ENCODE data around the gene AGRN.

Gene AGRN

DNA sequence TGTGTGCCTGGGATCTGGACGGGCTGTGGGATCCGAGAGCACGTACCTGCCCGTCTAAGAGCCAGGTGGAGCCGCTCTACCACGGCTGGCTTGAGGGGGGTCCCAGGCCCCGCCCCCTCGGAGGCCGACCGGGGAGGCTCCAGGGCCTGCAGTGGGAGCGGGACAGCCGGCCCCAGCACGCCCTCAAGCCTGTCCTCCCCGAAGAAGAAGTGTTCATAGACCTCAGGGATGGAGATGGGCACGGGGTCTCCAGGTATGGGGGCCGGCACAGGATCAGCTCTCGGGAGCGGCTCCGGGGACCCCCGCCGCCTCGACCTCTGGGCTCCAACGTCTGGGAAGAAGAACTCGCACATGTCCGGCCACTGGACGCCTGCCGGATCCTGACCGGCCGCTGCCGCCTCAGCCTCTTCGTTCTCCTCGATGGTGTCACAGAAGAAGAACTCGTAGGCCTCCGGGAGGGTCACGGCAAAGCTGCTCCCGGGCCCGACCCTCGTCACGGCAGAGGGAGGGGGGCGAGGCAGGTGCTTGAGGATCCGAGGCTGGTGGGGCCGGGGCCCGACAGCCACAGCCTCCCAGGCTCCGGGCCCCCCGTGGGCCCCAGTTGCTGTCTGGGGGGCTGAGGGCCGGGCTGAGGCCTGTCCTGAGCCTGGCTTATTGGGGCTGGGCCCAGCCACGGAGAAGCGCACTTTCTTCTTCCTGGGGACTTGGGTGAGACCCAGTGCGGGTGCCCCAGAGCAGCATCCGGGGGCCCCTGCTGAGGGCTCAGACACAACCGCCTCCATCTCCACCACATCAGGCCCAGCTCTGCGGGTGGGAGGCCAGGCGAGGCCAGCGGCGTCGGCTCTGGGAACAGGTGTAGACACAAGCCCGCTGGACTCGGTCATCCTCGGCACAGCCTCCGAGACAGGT, 40.8 kb upstream of the AGRN start:
- DNase-seq (ENCODE audit: low read depth) = no peak
- no peak overlapping the region for H3K4me3 ChIP-seq (ENCODE audit: low read length)
- TF ChIP-seq, protein P1, sequence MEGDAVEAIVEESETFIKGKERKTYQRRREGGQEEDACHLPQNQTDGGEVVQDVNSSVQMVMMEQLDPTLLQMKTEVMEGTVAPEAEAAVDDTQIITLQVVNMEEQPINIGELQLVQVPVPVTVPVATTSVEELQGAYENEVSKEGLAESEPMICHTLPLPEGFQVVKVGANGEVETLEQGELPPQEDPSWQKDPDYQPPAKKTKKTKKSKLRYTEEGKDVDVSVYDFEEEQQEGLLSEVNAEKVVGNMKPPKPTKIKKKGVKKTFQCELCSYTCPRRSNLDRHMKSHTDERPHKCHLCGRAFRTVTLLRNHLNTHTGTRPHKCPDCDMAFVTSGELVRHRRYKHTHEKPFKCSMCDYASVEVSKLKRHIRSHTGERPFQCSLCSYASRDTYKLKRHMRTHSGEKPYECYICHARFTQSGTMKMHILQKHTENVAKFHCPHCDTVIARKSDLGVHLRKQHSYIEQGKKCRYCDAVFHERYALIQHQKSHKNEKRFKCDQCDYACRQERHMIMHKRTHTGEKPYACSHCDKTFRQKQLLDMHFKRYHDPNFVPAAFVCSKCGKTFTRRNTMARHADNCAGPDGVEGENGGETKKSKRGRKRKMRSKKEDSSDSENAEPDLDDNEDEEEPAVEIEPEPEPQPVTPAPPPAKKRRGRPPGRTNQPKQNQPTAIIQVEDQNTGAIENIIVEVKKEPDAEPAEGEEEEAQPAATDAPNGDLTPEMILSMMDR (conservative IDR thresholded peaks at IDR 0.05; ENCODE audit: low read depth, low read length) = no peak

DNA sequence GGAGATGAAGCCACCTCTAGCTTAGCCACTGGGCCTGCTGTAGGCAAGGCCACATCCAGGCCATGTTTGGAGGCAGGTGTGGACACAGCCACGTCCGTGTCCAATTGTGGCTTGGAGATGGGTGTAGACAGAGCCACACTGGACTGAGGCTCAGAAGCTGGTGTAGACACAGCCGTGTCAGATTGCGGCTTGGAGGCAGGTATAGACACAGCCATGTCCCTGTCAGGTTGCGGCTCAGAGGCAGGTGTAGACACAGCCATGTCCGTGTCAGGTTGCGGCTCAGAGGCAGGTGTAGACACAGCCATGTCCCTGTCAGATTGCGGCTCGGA, 40.2 kb upstream of the AGRN start:
- no peak overlapping the region for H3K4me3 ChIP-seq (ENCODE audit: low read length)
- no peak for DNase-seq (ENCODE audit: low read depth)
- TF ChIP-seq, protein P1 (conservative IDR thresholded peaks at IDR 0.05; ENCODE audit: low read depth, low read length) = no peak

GRCh38 chr1:980137-980571, 39.8 kb upstream of the AGRN start:
- no peak overlapping the region for H3K4me3 ChIP-seq (ENCODE audit: low read length)
- TF ChIP-seq, protein P1 (conservative IDR thresholded peaks at IDR 0.05; ENCODE audit: low read depth, low read length) = no peak
- no peak for DNase-seq (ENCODE audit: low read depth)

GRCh38 chr1:980602-981395, 39.1 kb upstream of the AGRN start:
- H3K4me3 ChIP-seq (ENCODE audit: low read length) = no peak overlapping the region
- TF ChIP-seq, protein P1 (conservative IDR thresholded peaks at IDR 0.05; ENCODE audit: low read depth, low read length) = no peak
- no peak for DNase-seq (ENCODE audit: low read depth)

GRCh38 chr1:981491-981954, 38.4 kb upstream of the AGRN start:
- no peak for DNase-seq (ENCODE audit: low read depth)
- TF ChIP-seq, protein P1 (conservative IDR thresholded peaks at IDR 0.05; ENCODE audit: low read depth, low read length) = no peak
- no peak overlapping the region for H3K4me3 ChIP-seq (ENCODE audit: low read length)

- no peak for DNase-seq (ENCODE audit: low read depth)
- TF ChIP-seq, protein P1 (conservative IDR thresholded peaks at IDR 0.05; ENCODE audit: low read depth, low read length) = no peak
- H3K4me3 ChIP-seq (ENCODE audit: low read length) = no peak within 1 kb of the TSS
Observed at GRCh38 chr1:981955-982558, 37.9 kb upstream of the AGRN start, which contains the start of gene PERM1. TSS of gene PERM1 (minus strand) at chr1:982093. CDS start at chr1:981029, 1,064 bp downstream.

All from retinal pigment epithelial cell (primary cell).